ENCODE data around the gene PARD3. TPM values are rescaled to one million over a fixed set of nuclear protein-coding genes. Genes with fewer than 3 reads are reported as not detected.
"Not testable (repeated sequence)": the region's sequence is repeated elsewhere in the genome, so short reads cannot be mapped to it uniquely, and the experiment has no call there.

The PARD3 gene
- total RNA-seq, 1 donor from 2014 or later, result 98.2 TPM

DNA sequence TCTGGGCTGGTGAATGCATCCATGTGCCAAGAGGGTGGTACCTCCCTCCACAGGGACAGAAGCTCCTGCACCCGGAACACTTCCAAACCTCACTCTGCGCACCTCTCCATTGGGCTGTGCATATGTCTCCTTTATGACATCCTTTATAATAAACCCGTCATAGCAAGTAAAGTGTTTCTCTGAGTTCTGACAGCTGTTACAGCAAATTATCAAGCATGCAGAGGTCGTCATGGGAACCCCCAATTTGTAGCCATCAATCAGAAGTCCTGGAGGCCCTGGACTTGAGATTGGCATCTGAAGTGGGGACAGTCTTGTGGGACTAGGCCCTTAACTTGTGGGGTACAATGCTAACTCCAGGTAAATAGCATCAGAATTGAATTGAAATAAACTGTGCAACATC is 29.4 kb upstream of the PARD3 start:
- FAIRE-seq (no peak), DNase-seq (ENCODE audit: low read depth) (no peak)
- Histone ChIP-seq H3K36me3 (ENCODE audit: control insufficient read depth, insufficient read depth, low read length) (no peaks in the 10 kb centered on the region), H3K27me3 (ENCODE audit: control insufficient read depth, insufficient read depth, low read length) (no peaks in the 10 kb centered on the region), H3K4me3 (ENCODE audit: low read depth, low read length) (no peak overlapping the region)
- TF ChIP-seq, protein P1, sequence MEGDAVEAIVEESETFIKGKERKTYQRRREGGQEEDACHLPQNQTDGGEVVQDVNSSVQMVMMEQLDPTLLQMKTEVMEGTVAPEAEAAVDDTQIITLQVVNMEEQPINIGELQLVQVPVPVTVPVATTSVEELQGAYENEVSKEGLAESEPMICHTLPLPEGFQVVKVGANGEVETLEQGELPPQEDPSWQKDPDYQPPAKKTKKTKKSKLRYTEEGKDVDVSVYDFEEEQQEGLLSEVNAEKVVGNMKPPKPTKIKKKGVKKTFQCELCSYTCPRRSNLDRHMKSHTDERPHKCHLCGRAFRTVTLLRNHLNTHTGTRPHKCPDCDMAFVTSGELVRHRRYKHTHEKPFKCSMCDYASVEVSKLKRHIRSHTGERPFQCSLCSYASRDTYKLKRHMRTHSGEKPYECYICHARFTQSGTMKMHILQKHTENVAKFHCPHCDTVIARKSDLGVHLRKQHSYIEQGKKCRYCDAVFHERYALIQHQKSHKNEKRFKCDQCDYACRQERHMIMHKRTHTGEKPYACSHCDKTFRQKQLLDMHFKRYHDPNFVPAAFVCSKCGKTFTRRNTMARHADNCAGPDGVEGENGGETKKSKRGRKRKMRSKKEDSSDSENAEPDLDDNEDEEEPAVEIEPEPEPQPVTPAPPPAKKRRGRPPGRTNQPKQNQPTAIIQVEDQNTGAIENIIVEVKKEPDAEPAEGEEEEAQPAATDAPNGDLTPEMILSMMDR (IDR thresholded peaks at IDR 0.05; ENCODE audit: insufficient read depth, low read length, severe bottlenecking), result no peak

- not testable (repeated sequence) for FAIRE-seq; H3K36me3 ChIP-seq (ENCODE audit: control insufficient read depth, insufficient read depth, low read length); H3K4me3 ChIP-seq (ENCODE audit: low read depth, low read length); DNase-seq (ENCODE audit: low read depth); H3K27me3 ChIP-seq (ENCODE audit: control insufficient read depth, insufficient read depth, low read length)
Measured at GRCh38 chr10:34843470-34843869, 28.4 kb upstream of the PARD3 start.

DNA sequence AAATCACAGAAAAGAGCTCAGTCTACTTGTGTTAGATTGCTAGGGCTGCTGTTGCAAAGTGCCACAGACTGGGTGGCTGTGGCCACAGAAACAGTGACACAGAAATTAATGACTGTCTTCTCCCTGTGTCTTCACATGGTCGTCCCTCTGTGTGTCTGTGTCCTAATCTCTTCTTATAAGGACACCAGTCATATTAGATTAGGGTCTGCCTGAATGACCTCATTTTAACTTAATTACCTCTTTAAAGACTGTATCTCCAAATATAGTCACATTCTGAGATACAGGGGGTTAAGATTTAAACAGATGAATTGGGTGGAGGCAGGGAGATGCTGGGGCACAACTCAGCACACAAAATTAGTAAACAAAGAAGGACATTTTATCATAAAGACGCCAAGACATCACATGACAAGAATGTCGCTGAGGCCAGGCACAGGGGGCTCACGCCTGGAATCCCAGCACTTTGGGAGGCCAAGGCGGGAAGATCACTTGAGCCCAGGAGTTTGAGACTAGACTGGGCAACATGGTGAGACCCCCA is 23.3 kb upstream of the PARD3 start:
- Histone ChIP-seq H3K4me3 (ENCODE audit: low read depth, low read length) (no peak overlapping the region), H3K27me3 (ENCODE audit: control insufficient read depth, insufficient read depth, low read length) (no peaks in the 10 kb centered on the region), H3K36me3 (ENCODE audit: control insufficient read depth, insufficient read depth, low read length) (no peaks in the 10 kb centered on the region)
- TF ChIP-seq, protein P1 (IDR thresholded peaks at IDR 0.05; ENCODE audit: insufficient read depth, low read length, severe bottlenecking), result no peak
- FAIRE-seq, result no peak
- DNase-seq (ENCODE audit: low read depth), result no peak

DNA sequence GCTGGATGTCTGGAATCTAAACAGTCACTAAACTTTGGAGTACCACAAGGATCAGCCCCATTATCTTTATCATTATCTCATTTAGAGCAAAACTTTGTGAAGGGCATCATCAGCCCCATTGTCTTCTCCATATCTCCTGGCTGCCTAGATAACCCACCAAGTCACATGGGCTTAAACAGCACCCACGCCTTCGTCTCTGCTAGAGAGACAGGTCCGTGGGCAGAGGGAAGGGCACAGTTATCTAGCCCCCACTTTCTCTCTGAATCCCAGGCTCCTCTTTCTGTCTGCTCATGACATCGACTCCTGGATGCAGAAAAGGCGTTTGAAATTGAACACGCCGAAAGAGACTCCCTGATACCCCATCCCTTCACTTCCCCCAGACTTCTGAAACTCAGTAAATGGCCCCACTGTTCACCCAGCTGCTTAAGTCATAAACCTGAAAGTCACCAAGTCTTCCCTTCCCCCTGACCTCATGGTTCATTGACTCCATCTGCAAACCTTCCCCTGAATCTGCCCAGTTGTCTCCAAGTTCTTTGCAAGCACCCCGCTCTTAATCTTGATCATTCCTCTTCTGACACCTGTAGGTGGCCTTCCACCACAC is 20.9 kb upstream of the PARD3 start:
- Histone ChIP-seq H3K27me3 (ENCODE audit: control insufficient read depth, insufficient read depth, low read length) (no peaks in the 10 kb centered on the region), H3K36me3 (ENCODE audit: control insufficient read depth, insufficient read depth, low read length) (no peaks in the 10 kb centered on the region), H3K4me3 (ENCODE audit: low read depth, low read length) (no peak overlapping the region)
- TF ChIP-seq, protein P1 (IDR thresholded peaks at IDR 0.05; ENCODE audit: insufficient read depth, low read length, severe bottlenecking), result no peak
- DNase-seq (ENCODE audit: low read depth) (no peak), FAIRE-seq (no peak)

- DNase-seq (ENCODE audit: low read depth), result no peak
- FAIRE-seq, result no peak
- no peaks in the 10 kb centered on the region for H3K27me3 ChIP-seq (ENCODE audit: control insufficient read depth, insufficient read depth, low read length)
- no peaks in the 10 kb centered on the region for H3K36me3 ChIP-seq (ENCODE audit: control insufficient read depth, insufficient read depth, low read length)
- TF ChIP-seq, protein P1 (IDR thresholded peaks at IDR 0.05; ENCODE audit: insufficient read depth, low read length, severe bottlenecking), result no peak
- no peak overlapping the region for H3K4me3 ChIP-seq (ENCODE audit: low read depth, low read length)
Measured at GRCh38 chr10:34834274-34834673, 19.2 kb upstream of the PARD3 start.

- no peaks in the 10 kb centered on the region for H3K27me3 ChIP-seq (ENCODE audit: control insufficient read depth, insufficient read depth, low read length)
- no peak for DNase-seq (ENCODE audit: low read depth)
- H3K4me3 ChIP-seq (ENCODE audit: low read depth, low read length), result no peak overlapping the region
- TF ChIP-seq, protein P1 (IDR thresholded peaks at IDR 0.05; ENCODE audit: insufficient read depth, low read length, severe bottlenecking), result no peak
- H3K36me3 ChIP-seq (ENCODE audit: control insufficient read depth, insufficient read depth, low read length), result no peaks in the 10 kb centered on the region
- FAIRE-seq, result no peak
Measured at GRCh38 chr10:34830217-34830822, 15.2 kb upstream of the PARD3 start.
